GM19324 (cell line): Measurements from ENCODE around the gene APBB1IP.
"Not testable (repeated sequence)": the region's sequence is repeated elsewhere in the genome, so short reads cannot be mapped to it uniquely, and the experiment has no call there.

Source experiments
- ATAC-seq: cut with Tn5 transposase; IDR thresholded peaks from one replicate; pipeline ENCODE4 v1.9.1; 2021; ENCODE audit warnings: mild to moderate bottlenecking, moderate library complexity; ENCODE audit not compliant: unreplicated experiment, low FRiP score

Gene APBB1IP

GRCh38 chr10:26606389-26606877 lies 168.3 kb downstream of the APBB1IP start:
- not testable (repeated sequence) for ATAC-seq

GRCh38 chr10:26612151-26612915 lies 174.2 kb downstream of the APBB1IP start:
- ATAC-seq, result no peak
